Measurements from ENCODE around the gene MMP11.

- TF ChIP-seq POLR2A (IDR thresholded peaks at IDR 0.05) (no peak), CTCF (IDR thresholded peaks at IDR 0.05) (no peak), EP300 (IDR thresholded peaks at IDR 0.05) (no peak), POLR2AphosphoS5 (IDR thresholded peaks at IDR 0.05) (no peak)
These were observed 13.1 kb upstream of the MMP11 start for GRCh38 chr22:23759566-23759965.
